Muscle layer of duodenum (tissue), 2 donors: ENCODE results near the gene CDC42EP4.
A peak's percentile ranks its signal among the peaks of the same experiment; 100 is the strongest.

Experiments
- H3K27ac ChIP-seq: one replicate; pipeline ENCODE4 v1.7.0; 2013; ENCODE audit warnings: mild to moderate bottlenecking, low read length
- H3K27me3 ChIP-seq: one replicate; pipeline ENCODE4 v1.7.0; 2013; ENCODE audit warnings: low read depth, mild to moderate bottlenecking, control low read depth, low read length
- H3K36me3 ChIP-seq, 2 donors: one replicate each; pipeline ENCODE4 v1.7.0; 2013; ENCODE audit warnings: low read length in 2 of 2, control low read depth in 1 of 2, mild to moderate bottlenecking in 1 of 2; ENCODE audit not compliant: insufficient read depth in 2 of 2, control insufficient read depth in 1 of 2
- H3K4me1 ChIP-seq, 2 donors: one replicate each; pipeline ENCODE4 v1.7.0; 2013; ENCODE audit warnings: low read length in 2 of 2, mild to moderate bottlenecking in 2 of 2, control low read depth in 1 of 2, moderate library complexity in 1 of 2; ENCODE audit not compliant: insufficient read depth in 2 of 2, control insufficient read depth in 1 of 2
- H3K4me3 ChIP-seq, 2 donors: one replicate each; pipeline ENCODE4 v1.7.0; 2013; ENCODE audit warnings: low read length in 2 of 2, low read depth in 1 of 2, mild to moderate bottlenecking in 1 of 2
- H3K9me3 ChIP-seq, 2 donors: one replicate each; pipeline ENCODE4 v1.7.0; 2013; ENCODE audit warnings: low read length in 2 of 2, control low read depth in 1 of 2, mild to moderate bottlenecking in 1 of 2; ENCODE audit not compliant: control insufficient read depth in 1 of 2
- donor health status: healthy.

The CDC42EP4 gene

DNA sequence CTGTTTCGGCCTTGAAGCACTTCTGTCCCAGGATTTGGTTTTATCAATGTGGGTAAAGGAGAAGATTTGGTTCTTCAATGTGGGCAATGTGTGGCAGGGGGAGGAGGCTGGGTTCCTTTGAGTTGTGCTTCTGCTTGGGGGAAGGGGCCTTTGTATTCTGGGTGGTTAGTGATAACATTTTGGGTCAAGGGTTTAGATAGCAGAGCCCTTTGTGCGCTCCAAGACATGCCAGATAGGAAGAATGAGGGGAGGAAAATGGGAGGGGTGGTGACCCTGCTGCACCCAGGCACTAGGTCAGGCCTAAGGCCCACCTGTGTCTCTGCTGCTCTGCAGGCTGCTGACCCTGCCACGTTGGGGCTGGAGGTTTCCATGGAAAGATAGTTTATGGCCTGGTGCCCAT lies 40.0 kb upstream of the CDC42EP4 start:
- H3K27me3 ChIP-seq = no peaks in the 10 kb centered on the region
- no peaks in the 10 kb centered on the region for H3K9me3 ChIP-seq
- no peaks in the 10 kb centered on the region for H3K36me3 ChIP-seq
- peaks cover 4 to 45% of the 10 kb centered on the region in 2 donors for H3K4me1 ChIP-seq
- H3K27ac ChIP-seq = no peak overlapping the region
- H3K4me3 ChIP-seq = no peak overlapping the region

- no peaks in the 10 kb centered on the region for H3K27me3 ChIP-seq
- H3K27ac ChIP-seq = no peak overlapping the region
- H3K4me3 ChIP-seq = no peak overlapping the region
- H3K36me3 ChIP-seq = no peaks in the 10 kb centered on the region
- H3K4me1 ChIP-seq = peaks cover 4 to 36% of the 10 kb centered on the region in 2 donors
- H3K9me3 ChIP-seq = no peaks in the 10 kb centered on the region
Measured at GRCh38 chr17:73350864-73351263, 39.1 kb upstream of the CDC42EP4 start.

GRCh38 chr17:73349647-73350046 lies 37.8 kb upstream of the CDC42EP4 start:
- Histone ChIP-seq H3K9me3 (no peaks in the 10 kb centered on the region), H3K36me3 (no peaks in the 10 kb centered on the region), H3K27me3 (no peaks in the 10 kb centered on the region), H3K27ac (peak overlapping the region; percentile 58), H3K4me1 (peaks cover 4 to 33% of the 10 kb centered on the region in 2 donors), H3K4me3 (peak overlapping the region in 1 of 2 donors; percentile 31)

GRCh38 chr17:73349138-73349537 lies 37.3 kb upstream of the CDC42EP4 start:
- H3K4me1 ChIP-seq = peaks cover 4 to 35% of the 10 kb centered on the region in 2 donors
- peak overlapping the region in 1 of 2 donors; percentile 31 for H3K4me3 ChIP-seq
- no peaks in the 10 kb centered on the region for H3K36me3 ChIP-seq
- peak overlapping the region; percentile 58 for H3K27ac ChIP-seq
- H3K27me3 ChIP-seq = no peaks in the 10 kb centered on the region
- no peaks in the 10 kb centered on the region for H3K9me3 ChIP-seq

DNA sequence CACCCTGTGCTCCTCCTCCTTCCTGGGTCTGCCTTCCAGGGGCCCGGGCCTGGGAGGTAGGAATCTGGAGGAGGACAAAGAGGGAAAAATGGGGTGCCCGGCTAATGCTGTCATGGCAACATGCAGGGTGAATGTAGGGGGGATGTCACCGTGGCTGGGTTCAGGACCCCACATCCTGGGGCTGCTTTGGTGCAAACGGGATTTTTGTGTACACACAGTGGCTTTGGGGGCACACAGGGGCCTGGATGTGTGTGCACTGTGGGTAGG lies 37.0 kb upstream of the CDC42EP4 start:
- peaks cover 4 to 39% of the 10 kb centered on the region in 2 donors for H3K4me1 ChIP-seq
- H3K27ac ChIP-seq = peak overlapping the region; percentile 58
- H3K36me3 ChIP-seq = no peaks in the 10 kb centered on the region
- H3K4me3 ChIP-seq = no peak overlapping the region
- H3K27me3 ChIP-seq = no peaks in the 10 kb centered on the region
- H3K9me3 ChIP-seq = no peaks in the 10 kb centered on the region

GRCh38 chr17:73348018-73348828 lies 36.4 kb upstream of the CDC42EP4 start:
- Histone ChIP-seq H3K4me1 (peaks cover 7 to 44% of the 10 kb centered on the region in 2 donors), H3K36me3 (no peaks in the 10 kb centered on the region), H3K27me3 (no peaks in the 10 kb centered on the region), H3K4me3 (no peak overlapping the region), H3K27ac (no peak overlapping the region), H3K9me3 (no peaks in the 10 kb centered on the region)

DNA sequence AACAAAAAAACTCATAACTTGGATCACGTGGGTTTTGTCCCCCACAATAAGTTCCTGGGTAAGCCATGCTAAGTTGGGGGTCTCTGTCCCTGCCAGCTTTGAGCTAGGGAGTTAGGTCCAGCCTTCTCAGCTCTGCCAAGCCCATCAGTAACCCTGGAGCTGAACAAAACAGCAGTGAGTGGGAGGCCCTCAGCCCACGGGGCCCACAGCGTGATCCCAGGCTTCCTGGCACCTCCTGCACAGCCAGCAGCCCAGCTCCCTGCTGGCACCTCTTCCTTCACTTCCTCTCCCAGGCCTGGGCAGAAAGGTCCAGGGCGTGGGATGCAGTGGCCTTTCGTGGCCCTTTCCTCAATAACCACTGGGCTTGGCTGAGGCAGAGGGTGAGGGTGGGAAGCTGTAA lies 35.5 kb upstream of the CDC42EP4 start:
- no peaks in the 10 kb centered on the region for H3K36me3 ChIP-seq
- H3K27ac ChIP-seq = no peak overlapping the region
- H3K4me3 ChIP-seq = no peak overlapping the region
- peaks cover 7 to 53% of the 10 kb centered on the region in 2 donors for H3K4me1 ChIP-seq
- no peaks in the 10 kb centered on the region for H3K9me3 ChIP-seq
- no peaks in the 10 kb centered on the region for H3K27me3 ChIP-seq

DNA sequence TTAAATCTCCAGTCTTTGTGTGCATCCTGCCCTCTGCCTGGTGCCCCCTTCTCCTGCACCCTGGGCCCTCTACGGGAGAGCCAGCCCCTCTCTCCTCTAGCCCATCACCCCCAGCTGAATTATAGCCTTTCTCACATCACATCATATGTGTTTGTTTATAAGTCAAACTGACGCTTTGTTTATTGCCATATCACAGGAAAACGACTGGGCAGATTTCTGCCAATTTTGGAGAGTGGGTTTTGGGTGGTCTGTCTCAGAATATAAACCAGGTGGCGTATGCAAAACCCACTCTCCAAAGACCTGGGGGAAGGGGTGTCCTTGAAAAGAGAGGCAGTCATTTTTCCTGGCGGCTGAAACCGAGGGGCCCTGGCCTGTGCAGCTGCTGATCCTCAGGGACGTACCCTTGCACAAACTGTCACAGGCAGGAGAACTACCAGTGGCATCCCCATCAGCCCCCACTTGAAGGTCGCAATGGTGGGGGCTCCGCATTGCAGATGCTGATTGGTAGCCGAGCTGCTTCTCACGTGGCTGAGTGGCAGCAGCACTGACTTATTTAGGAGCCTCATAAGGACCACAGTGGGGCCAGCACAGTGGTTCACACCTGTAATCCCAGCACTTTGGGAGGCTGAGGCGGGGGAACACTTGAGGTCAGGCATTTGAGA lies 34.8 kb upstream of the CDC42EP4 start:
- no peak overlapping the region for H3K4me3 ChIP-seq
- H3K9me3 ChIP-seq = no peaks in the 10 kb centered on the region
- H3K4me1 ChIP-seq = peaks cover 7 to 60% of the 10 kb centered on the region in 2 donors
- no peaks in the 10 kb centered on the region for H3K27me3 ChIP-seq
- no peaks in the 10 kb centered on the region for H3K36me3 ChIP-seq
- H3K27ac ChIP-seq = no peak overlapping the region

- Histone ChIP-seq H3K9me3 (no peaks in the 10 kb centered on the region), H3K27ac (peak overlapping the region; percentile 58), H3K4me3 (no peak overlapping the region), H3K4me1 (peaks cover 6 to 58% of the 10 kb centered on the region in 2 donors), H3K36me3 (no peaks in the 10 kb centered on the region), H3K27me3 (no peaks in the 10 kb centered on the region)
Measured at GRCh38 chr17:73343739-73344454, 32.1 kb upstream of the CDC42EP4 start.

- Histone ChIP-seq H3K36me3 (no peaks in the 10 kb centered on the region), H3K9me3 (no peaks in the 10 kb centered on the region), H3K27ac (peak overlapping the region; percentile 58), H3K4me3 (no peak overlapping the region), H3K27me3 (no peaks in the 10 kb centered on the region), H3K4me1 (peaks cover 3 to 56% of the 10 kb centered on the region in 2 donors)
Measured at GRCh38 chr17:73343168-73343634, 31.4 kb upstream of the CDC42EP4 start.

- peak overlapping the region; percentile 58 for H3K27ac ChIP-seq
- no peak overlapping the region for H3K4me3 ChIP-seq
- H3K9me3 ChIP-seq = no peaks in the 10 kb centered on the region
- H3K36me3 ChIP-seq = no peaks in the 10 kb centered on the region
- H3K27me3 ChIP-seq = no peaks in the 10 kb centered on the region
- peaks cover 3 to 56% of the 10 kb centered on the region in 2 donors for H3K4me1 ChIP-seq
Measured at GRCh38 chr17:73342541-73343167, 30.9 kb upstream of the CDC42EP4 start.
